ENCODE data around the gene LCP2. TPM values are rescaled to one million over a fixed set of nuclear protein-coding genes. Genes with fewer than 3 reads are reported as not detected.

Gene LCP2
- total RNA-seq, 1 experiment from 2014 or later: not detected

DNA sequence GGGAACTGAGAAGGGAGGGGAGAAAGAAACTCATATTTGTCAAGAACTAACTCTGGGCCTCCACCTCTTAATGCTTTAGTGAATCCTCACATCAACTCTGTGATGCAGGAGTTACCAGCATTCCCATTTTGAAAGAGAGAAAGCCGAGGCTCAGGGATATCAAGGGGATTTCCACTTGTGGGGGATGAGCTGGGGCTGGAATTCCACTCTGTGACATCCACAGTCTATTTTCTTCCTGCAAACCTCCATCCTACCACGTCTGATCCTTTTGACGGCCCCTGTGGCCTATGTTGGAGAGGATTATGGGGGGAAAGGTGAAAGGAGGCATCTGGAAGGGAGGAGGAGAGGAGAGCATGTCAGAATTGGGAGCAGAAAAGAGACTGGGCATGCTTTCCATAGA lies 9.0 kb downstream of the LCP2 start:
- Histone ChIP-seq H3K79me1 (ENCODE audit: insufficient read depth, low read depth, low read length, poor library complexity, severe bottlenecking) (no peaks in the 10 kb centered on the region), H2BK12ac (ENCODE audit: insufficient read length, low read depth, low read length) (no peak overlapping the region), H2BK20ac (ENCODE audit: low read depth, low read length, poor library complexity, severe bottlenecking) (no peak overlapping the region), H3K9ac (ENCODE audit: extremely low read depth, insufficient read length, low read length) (no peak overlapping the region), H3K56ac (ENCODE audit: insufficient read length, low read depth, low read length) (no peak overlapping the region), H3K23me2 (ENCODE audit: insufficient read length, low read depth, low read length, poor library complexity, severe bottlenecking) (peaks cover 3% of the 10 kb centered on the region), H3K79me2 (ENCODE audit: insufficient read depth, low read length) (no peaks in the 10 kb centered on the region), H3K27ac (ENCODE audit: insufficient read length, low read depth, low read length) (no peak overlapping the region), H3K18ac (ENCODE audit: insufficient read length, low read depth, low read length) (no peak overlapping the region), H2BK5ac (ENCODE audit: insufficient read length, low read length) (no peak overlapping the region), H3K4ac (ENCODE audit: low read depth, low read length) (no peak overlapping the region), H3T11ph (ENCODE audit: low read length) (no peak overlapping the region), H2AFZ (ENCODE audit: low read length) (no peak overlapping the region), H4K8ac (replicated peaks; ENCODE audit: insufficient read length, low read depth, low read length) (no peak overlapping the region), H3K27me3 (ENCODE audit: insufficient read depth, low read length) (no peaks in the 10 kb centered on the region), H2BK120ac (ENCODE audit: low read depth, low read length, poor library complexity, severe bottlenecking) (no peak overlapping the region), H4K5ac (ENCODE audit: insufficient read length, low read depth, low read length) (no peak overlapping the region), H2AK5ac (ENCODE audit: insufficient read length, low read length) (no peak overlapping the region), H4K91ac (ENCODE audit: insufficient read length, low read depth, low read length) (no peak overlapping the region), H4K20me1 (ENCODE audit: control insufficient read depth, insufficient read depth, insufficient read length) (no peaks in the 10 kb centered on the region), H3K23ac (ENCODE audit: insufficient read length, low read depth, low read length) (no peak overlapping the region), H3K9me3 (ENCODE audit: control insufficient read depth, low read depth, low read length) (peaks cover 19% of the 10 kb centered on the region), H3K4me1 (ENCODE audit: insufficient read depth, low read length) (peaks cover 5% of the 10 kb centered on the region; the same call in 1 of the 2 replicates), H2BK15ac (ENCODE audit: low read depth, low read length) (no peak overlapping the region), H3K14ac (ENCODE audit: insufficient read depth, low read length) (no peak overlapping the region), H3K4me2 (ENCODE audit: insufficient read depth, insufficient read length, low read length) (no peak overlapping the region)
- WGBS (ENCODE audit: extremely low coverage, insufficient read length, low lambda C conversion rate): no CpG with 5 or more reads among the region's 3 CpGs
- no peak for DNase-seq
- TF ChIP-seq, protein P1, sequence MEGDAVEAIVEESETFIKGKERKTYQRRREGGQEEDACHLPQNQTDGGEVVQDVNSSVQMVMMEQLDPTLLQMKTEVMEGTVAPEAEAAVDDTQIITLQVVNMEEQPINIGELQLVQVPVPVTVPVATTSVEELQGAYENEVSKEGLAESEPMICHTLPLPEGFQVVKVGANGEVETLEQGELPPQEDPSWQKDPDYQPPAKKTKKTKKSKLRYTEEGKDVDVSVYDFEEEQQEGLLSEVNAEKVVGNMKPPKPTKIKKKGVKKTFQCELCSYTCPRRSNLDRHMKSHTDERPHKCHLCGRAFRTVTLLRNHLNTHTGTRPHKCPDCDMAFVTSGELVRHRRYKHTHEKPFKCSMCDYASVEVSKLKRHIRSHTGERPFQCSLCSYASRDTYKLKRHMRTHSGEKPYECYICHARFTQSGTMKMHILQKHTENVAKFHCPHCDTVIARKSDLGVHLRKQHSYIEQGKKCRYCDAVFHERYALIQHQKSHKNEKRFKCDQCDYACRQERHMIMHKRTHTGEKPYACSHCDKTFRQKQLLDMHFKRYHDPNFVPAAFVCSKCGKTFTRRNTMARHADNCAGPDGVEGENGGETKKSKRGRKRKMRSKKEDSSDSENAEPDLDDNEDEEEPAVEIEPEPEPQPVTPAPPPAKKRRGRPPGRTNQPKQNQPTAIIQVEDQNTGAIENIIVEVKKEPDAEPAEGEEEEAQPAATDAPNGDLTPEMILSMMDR (conservative IDR thresholded peaks at IDR 0.05): no peak
- Mint-ChIP-seq H3K4me1 (peaks cover 20 to 31% of the 10 kb centered on the region in 2 experiments), H3K36me3 (ENCODE audit: insufficient read depth in 1 of 3, low read depth in 3 of 3) (peaks cover 15 to 35% (median 17%) of the 10 kb centered on the region in 3 experiments), H3K4me3 (no peak overlapping the region), H3K27ac (no peak overlapping the region), H3K9me3 (peaks cover 36 to 40% of the 10 kb centered on the region in 2 experiments), H3K27me3 (ENCODE audit: low read depth) (peaks cover 11% of the 10 kb centered on the region)

All from H9 (cell line).